ENCODE results near the gene ANKRD55.

DNA sequence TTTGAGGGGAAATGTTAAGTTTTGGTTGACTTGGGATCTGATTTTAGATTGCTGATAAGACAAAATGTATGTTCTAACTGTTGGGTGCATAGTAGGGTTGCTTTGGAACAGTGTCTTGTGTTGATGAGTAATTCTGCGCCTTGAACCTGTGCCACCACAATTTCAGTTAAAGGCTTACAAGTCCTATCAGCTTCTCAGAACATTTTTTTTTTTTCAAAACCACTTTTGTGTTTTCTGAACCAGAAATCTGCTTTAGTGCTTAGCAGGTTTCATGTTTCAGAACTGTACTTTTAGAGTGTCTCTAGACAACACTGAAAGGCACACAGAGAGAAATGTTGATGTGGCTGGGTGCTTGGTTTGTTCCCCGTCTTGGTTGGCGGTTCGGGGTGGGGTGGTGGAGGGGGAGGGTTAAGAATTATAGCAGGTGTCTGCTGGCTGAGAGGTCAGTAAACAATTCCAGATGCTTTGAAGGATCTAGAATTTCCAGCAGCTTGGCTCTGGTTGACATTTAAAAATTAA is 84.6 kb downstream of the ANKRD55 start:
- TF ChIP-seq, protein P1, sequence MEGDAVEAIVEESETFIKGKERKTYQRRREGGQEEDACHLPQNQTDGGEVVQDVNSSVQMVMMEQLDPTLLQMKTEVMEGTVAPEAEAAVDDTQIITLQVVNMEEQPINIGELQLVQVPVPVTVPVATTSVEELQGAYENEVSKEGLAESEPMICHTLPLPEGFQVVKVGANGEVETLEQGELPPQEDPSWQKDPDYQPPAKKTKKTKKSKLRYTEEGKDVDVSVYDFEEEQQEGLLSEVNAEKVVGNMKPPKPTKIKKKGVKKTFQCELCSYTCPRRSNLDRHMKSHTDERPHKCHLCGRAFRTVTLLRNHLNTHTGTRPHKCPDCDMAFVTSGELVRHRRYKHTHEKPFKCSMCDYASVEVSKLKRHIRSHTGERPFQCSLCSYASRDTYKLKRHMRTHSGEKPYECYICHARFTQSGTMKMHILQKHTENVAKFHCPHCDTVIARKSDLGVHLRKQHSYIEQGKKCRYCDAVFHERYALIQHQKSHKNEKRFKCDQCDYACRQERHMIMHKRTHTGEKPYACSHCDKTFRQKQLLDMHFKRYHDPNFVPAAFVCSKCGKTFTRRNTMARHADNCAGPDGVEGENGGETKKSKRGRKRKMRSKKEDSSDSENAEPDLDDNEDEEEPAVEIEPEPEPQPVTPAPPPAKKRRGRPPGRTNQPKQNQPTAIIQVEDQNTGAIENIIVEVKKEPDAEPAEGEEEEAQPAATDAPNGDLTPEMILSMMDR (IDR thresholded peaks at IDR 0.05) = no peak
- TF ChIP-seq EP300 (IDR thresholded peaks at IDR 0.05; ENCODE audit: borderline replicate concordance in 1 of 2, low read depth in 1 of 2, low read length in 1 of 2) (no peak), RFX5 (IDR thresholded peaks at IDR 0.05; ENCODE audit: low read length) (no peak), POLR2AphosphoS5 (IDR thresholded peaks at IDR 0.05; ENCODE audit: low read depth, low read length) (no peak), SMC3 (IDR thresholded peaks at IDR 0.05; ENCODE audit: low read depth, low read length) (no peak), YY1 (IDR thresholded peaks at IDR 0.05; ENCODE audit: low read depth) (no peak), FOXJ3 (CRISPR knock-in tag; IDR thresholded peaks at IDR 0.05) (no peak), RCOR1 (IDR thresholded peaks at IDR 0.05; ENCODE audit: low read length) (no peak)
- TF ChIP-seq, protein P2, sequence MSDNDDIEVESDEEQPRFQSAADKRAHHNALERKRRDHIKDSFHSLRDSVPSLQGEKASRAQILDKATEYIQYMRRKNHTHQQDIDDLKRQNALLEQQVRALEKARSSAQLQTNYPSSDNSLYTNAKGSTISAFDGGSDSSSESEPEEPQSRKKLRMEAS (IDR thresholded peaks at IDR 0.05; ENCODE audit: low read depth) = no peak
